Keratinocyte (primary cell): ENCODE measurements around the gene TARDBP.

Source experiments
- CTCF ChIP-seq, 3 experiments: IDR thresholded peaks in 1 of 3; conservative IDR thresholded peaks in 1 of 3; optimal IDR thresholded peaks in 1 of 3; 2 replicates in 2 of 3; 3 replicates in 1 of 3; pipeline versions ENCODE3 to v1.5.1; 2011; ENCODE audit warnings: low read length in 3 of 3, mild to moderate bottlenecking in 3 of 3, moderate library complexity in 2 of 3, control low read depth in 1 of 3, inconsistent platforms in 1 of 3; ENCODE audit not compliant: insufficient read depth in 2 of 3; ENCODE audit errors: extremely low read depth in 1 of 3
- EZH2 ChIP-seq: IDR thresholded peaks from one replicate; pipeline ENCODE4 v1.6.1; 2012; ENCODE audit warnings: inconsistent platforms, mild to moderate bottlenecking, low read length, moderate library complexity

- TF ChIP-seq CTCF (optimal IDR thresholded peaks at IDR 0.05 in 1 of 3, IDR thresholded peaks at IDR 0.05 in 1 of 3, conservative IDR thresholded peaks at IDR 0.05 in 1 of 3; ENCODE audit: extremely low read depth in 1 of 3, insufficient read depth in 2 of 3, low read length in 3 of 3) (no peak), EZH2 (no peak)
Observed at GRCh38 chr1:11046625-11047365, 34.3 kb downstream of the TARDBP start, which contains the start of gene MASP2.
